Measurements from ENCODE around the gene GDPGP1.
A peak's percentile ranks its signal among the peaks of the same experiment; 100 is the strongest.

- TF ChIP-seq POLR2AphosphoS5 (IDR thresholded peaks at IDR 0.05; ENCODE audit: low read depth) (no peak), CTCF (conservative IDR thresholded peaks at IDR 0.05; ENCODE audit: low read depth in 2 of 2) (peak; percentile 56 to 84), EZH2 (IDR thresholded peaks at IDR 0.05; ENCODE audit: low read depth, unreplicated experiment) (no peak), EZH2phosphoT487 (IDR thresholded peaks at IDR 0.05; ENCODE audit: unreplicated experiment) (no peak), ZNF114 (CRISPR knock-in tag; IDR thresholded peaks at IDR 0.05) (no peak), REST (IDR thresholded peaks at IDR 0.05; ENCODE audit: unreplicated experiment) (no peak), ZNF331 (CRISPR knock-in tag; IDR thresholded peaks at IDR 0.05; ENCODE audit: low read depth) (no peak)
These were observed 52.7 kb downstream of the GDPGP1 start for GRCh38 chr15:90286678-90287077.
